ENCODE results near the gene HIPK3.

HIPK3 gene

GRCh38 chr11:33309118-33309517 lies 51.9 kb downstream of the HIPK3 start:
- DNase-seq, result no peak

GRCh38 chr11:33310720-33311500 lies 53.7 kb downstream of the HIPK3 start:
- DNase-seq, result no peak

DNA sequence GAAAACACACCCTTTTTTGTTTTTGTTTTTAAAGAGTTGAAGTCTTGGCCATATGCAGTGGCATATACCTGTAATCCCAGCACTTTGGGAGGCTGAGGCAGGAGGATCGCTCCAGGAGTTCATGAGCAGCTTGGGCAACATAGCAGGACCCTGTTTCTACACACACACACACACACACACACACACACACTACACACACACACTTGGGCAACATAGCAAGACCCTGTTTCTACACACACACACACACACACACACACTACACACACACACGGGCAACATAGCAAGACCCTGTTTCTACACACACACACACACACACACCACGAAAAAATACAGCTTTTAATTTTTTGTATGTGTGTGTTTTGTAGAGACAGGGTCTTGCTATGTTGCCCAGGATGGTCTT lies 54.5 kb downstream of the HIPK3 start:
- no peak for DNase-seq

DNA sequence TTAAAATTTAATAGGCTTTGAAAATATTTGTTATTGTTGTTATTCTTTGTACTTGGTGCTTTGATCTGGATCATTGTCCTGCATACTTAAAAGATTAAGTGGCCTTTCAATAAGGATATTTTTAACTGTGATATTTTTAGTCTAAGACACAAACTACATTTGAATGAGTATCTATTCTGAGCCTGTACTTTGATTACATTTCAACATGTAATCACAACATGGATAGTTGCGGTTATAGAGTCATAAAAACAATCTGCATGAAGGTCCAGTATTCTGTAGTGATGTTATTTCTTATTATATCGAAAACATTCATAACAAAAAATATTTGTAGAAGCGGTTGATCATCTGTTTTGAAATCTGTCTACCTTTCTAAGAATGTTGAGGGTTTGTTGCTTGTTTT lies 58.6 kb downstream of the HIPK3 start:
- no peak for DNase-seq

DNA sequence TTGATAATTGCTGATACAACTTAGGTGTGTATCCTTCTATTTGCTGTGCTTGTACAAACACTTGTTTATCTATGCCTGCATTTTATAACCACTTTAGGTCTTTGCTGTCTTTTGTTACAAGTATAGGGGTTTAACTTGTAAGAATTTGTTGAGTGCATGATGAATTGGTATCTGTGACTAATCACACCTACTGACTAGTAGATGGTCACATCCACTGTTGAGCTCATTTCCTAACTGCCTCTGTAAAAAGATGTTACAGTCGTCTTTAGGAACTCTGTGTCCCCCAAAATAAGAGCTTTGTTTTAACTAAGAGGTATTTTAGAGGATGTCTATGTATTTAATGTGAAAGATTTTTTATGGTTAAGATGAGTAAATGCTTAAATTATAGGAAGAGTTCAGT lies 60.5 kb downstream of the HIPK3 start:
- no peak for DNase-seq

GRCh38 chr11:33320016-33320813 lies 63.0 kb downstream of the HIPK3 start:
- DNase-seq, result no peak

GRCh38 chr11:33320814-33321330 lies 63.7 kb downstream of the HIPK3 start:
- DNase-seq, result no peak

GRCh38 chr11:33321422-33321821 lies 64.2 kb downstream of the HIPK3 start:
- no peak for DNase-seq

- no peak for DNase-seq
Measured at GRCh38 chr11:33323421-33323820, 66.2 kb downstream of the HIPK3 start.

DNA sequence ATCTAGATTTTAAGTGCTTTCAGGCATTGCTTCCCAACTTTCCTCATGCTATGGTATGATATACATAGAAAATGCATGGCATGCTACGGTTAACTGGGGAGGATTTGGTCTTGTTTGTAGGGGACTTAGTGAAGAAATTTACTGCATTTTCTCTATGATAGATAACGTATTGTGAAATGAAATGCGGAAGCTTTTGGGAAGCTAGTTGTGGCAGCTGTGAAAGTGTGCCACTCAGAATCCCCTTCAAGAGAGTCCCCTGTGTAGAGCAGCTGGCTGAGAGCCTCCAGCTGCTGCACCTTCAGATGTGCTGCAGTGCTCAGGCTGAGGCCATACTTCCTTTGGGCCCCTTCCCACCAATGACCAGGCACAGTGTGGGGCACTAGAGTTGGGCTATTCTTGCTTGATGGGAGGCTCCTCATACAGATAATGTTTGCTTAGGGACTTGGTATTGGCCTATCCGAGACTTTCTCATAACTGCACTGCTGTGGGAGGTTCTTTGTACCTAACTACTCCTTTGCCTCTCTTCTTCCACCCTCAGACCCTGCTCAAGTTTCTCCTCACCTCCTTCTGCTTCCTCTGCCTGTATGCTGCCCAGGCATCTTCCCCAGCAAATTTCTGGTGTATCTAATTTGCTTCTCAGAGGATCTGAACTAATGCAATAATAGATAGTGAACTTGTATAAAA lies 67.3 kb downstream of the HIPK3 start:
- no peak for DNase-seq

GRCh38 chr11:33325451-33325850 lies 68.3 kb downstream of the HIPK3 start:
- DNase-seq, result no peak

- DNase-seq, result peak; percentile 55
Measured at GRCh38 chr11:33329705-33330329, 72.6 kb downstream of the HIPK3 start.

- DNase-seq, result no peak
Measured at GRCh38 chr11:33333816-33334215, 76.6 kb downstream of the HIPK3 start.

GRCh38 chr11:33334627-33335026 lies 77.4 kb downstream of the HIPK3 start:
- DNase-seq, result no peak

GRCh38 chr11:33339247-33339646 lies 82.1 kb downstream of the HIPK3 start:
- no peak for DNase-seq

DNA sequence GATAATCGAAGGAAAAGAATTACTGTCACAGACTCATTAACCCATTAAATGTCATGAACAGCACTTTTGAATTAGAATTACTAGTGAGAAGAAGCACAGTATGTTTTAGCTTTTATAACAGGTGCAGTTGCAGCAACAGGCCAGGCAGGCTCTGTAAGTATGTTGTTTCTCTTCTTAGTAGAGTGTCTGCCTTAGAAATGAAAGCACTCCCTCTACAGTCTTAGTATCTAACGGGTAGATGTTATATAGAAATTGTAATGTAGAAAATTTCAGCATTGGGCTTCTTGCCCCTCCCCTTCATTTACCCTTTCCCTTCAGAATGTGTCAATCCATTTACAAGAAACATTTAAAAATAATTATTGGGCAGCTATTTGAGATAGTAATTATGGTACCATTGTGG lies 87.4 kb downstream of the HIPK3 start:
- DNase-seq, result no peak

- no peak for DNase-seq
Measured at GRCh38 chr11:33347490-33348125, 90.4 kb downstream of the HIPK3 start.

DNA sequence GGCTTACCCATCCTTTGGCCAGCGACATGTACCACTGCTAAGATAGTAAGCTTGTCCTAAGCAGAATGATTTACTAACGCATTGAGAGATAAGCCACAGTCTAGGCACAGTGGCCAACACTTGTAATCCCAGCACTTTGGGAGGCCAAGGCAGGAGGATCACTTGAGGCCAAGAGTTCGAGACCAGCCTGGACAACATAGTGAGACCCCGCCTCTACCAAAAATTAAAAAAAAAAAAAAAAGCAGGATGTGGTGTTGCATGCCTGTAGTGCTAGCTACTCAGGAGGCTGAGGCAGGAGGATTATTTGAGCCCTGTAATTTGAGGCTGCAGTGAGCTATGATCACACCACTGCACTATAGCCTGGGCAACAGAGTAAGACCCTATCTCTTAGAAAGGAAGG lies 93.1 kb downstream of the HIPK3 start:
- no peak for DNase-seq

GRCh38 chr11:33358150-33358831 lies 101.1 kb downstream of the HIPK3 start:
- no peak for DNase-seq

DNA sequence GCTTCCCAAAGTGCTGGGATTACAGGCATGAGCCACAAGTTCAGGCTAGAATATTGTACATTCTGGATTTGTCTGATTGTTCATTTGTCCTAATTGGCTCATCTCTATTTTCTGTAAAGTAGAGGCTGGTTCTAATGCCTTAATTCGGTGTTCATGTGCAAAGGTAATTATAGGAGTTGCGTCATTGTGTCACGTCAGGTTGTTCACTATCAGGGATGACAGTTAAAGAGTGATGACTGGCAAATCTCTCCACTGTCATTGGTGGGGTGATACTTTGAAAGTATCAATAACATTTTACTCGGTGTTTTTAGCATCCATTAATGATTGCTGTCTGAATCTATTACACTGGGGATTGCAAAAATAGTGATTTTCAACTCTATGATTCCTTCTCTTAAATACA lies 103.5 kb downstream of the HIPK3 start:
- DNase-seq, result no peak

DNA sequence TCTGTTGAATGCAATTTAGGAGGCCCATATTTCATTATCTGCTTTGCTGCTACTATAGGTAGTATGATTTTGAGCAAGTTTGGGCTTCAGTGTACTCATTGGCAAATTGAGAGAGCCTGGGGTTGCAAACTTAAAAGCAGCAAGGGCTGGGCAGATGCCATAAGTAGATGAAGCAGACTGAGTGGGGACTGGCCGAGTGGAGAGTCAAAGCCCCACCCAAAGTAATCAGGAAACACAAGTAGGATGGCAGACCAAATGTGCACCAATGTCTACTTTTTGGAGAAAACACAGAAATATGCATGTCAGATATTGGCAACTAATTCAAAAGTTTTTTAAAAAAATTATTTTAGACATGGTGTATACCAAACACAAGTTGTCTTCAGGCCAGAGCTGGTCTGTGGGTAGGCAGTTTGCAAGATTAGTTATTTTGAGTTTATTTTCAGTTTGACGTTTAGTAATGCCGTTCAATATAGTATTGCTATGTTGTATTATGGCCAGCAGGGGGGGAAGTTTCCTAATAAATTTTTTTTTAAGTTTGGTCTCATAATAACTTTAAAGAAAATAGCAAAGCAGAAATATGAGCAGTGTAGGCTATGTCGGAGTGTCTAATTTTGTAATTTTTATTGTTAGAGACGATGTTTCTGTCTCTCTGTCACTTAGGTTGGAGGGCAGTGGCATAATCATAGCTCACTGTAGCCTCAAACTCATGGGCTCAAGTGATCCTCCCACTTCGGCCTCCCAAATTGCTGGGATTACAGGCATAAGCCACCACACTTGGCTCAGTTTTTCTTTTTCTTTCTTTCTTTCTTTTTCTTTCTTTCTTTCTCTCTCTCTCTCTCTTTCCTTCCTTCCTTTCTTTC lies 105.1 kb downstream of the HIPK3 start:
- peak; percentile 35 for DNase-seq
